ENCODE data around the gene TRIO.

TRIO gene

DNA sequence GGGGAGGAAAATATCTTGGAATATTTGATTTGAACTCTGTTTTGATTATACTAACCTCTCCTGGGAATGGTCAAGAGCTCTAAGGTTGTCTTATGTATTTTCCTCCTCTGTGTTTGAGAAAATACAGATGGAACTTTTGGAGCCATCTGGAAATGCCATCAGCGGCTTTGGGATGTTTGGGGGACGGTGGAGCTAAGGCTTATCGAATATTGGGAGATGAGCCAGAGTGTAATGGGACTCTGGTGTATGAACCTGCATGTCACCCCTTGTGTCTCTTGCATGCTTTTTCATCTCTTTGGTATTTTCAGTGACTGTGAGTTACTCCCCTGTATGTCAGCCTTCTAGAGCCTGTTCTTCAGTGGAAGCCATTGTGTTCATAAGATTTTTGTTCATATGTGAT lies 258.5 kb downstream of the TRIO start:
- FAIRE-seq (no peak), DNase-seq (ENCODE audit: insufficient read length, low spot score) (no peak)
- no peak for TF ChIP-seq POLR2A (IDR thresholded peaks at IDR 0.05; ENCODE audit: low read depth, low read length)

DNA sequence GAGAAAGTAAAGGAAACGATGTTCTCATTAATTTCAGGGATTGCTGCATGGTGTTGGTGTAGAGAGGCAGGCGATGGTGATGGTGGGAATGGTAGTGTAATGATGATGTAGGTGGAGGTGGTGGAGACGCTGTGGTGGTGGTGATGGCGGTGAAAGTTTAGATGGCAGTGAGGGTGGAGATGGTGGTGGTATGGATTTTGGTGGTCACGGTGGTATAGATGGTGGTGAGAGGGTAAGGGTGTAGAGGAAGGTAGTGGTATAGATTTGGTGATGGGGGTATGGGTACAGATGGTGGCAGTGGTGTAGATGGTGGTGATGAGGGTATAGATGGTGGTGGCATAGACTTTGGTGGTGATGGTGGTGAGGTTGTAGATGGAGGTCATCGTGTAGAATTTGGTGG lies 259.3 kb downstream of the TRIO start:
- FAIRE-seq (no peak), DNase-seq (ENCODE audit: insufficient read length, low spot score) (no peak)
- no peak for TF ChIP-seq POLR2A (IDR thresholded peaks at IDR 0.05; ENCODE audit: low read depth, low read length)

DNA sequence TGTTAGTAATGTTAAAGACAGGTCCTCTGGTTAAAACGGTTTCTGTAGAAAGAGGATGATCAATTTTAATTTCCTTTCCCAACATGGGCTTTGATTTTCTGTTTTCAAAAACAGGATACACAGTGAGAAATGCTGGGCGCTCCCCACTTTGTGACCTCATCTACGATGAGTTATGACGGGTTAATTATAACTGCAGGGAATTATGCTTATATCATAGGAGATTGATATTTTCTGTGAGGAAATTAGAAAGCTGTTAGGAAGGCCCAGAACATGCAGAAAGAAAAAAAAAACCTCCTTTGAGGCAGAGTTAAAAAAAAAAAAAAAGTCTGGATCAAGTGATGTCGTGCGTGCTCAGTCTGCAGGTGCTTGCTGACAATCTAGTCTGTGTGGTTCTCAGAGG lies 261.6 kb downstream of the TRIO start:
- TF ChIP-seq POLR2A (IDR thresholded peaks at IDR 0.05; ENCODE audit: low read depth, low read length), result no peak
- FAIRE-seq (no peak), DNase-seq (ENCODE audit: insufficient read length, low spot score) (no peak)

DNA sequence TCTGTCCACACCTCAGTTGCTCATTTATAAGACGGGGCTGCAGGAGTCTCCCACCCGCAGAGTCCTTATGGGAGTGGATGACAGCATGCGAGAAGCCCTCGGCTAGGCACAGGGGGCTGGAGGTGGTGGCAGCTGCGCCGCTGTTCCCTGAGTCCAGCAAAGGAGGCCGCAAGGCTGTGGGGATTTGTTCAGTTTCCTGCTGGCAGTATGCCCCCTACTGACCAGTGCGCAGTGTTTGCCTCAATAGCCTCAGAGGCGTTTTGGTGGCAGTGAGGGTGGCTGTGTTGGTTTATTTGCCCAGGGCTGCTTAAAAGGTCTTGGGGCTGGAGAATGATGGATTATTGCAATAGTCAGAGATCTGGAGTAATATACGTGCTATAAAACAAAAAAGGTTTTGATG lies 262.1 kb downstream of the TRIO start:
- DNase-seq (ENCODE audit: insufficient read length, low spot score) (no peak), FAIRE-seq (no peak)
- no peak for TF ChIP-seq POLR2A (IDR thresholded peaks at IDR 0.05; ENCODE audit: low read depth, low read length)

- no peak for TF ChIP-seq POLR2A (IDR thresholded peaks at IDR 0.05; ENCODE audit: low read depth, low read length)
- DNase-seq (ENCODE audit: insufficient read length, low spot score), result no peak
- FAIRE-seq, result no peak
These were observed 262.8 kb downstream of the TRIO start for GRCh38 chr5:14405706-14406553.

DNA sequence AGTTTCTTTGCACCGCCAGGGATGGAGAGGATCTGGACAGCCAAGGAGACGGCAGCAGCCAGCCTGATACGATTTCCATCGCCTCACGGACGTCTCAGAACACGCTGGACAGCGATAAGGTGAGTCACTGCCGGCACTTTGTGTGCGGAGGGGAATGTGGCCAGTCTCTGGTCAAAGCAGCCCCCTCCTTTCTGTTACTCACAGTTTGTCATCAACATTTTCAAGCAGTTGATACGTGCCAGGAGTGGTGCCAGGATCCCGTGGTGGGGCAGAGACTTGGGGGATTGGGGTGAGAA lies 263.4 kb downstream of the TRIO start:
- TF ChIP-seq POLR2A (IDR thresholded peaks at IDR 0.05; ENCODE audit: low read depth, low read length), result no peak
- FAIRE-seq (peak; percentile 94), DNase-seq (ENCODE audit: insufficient read length, low spot score) (peak; percentile 89)

DNA sequence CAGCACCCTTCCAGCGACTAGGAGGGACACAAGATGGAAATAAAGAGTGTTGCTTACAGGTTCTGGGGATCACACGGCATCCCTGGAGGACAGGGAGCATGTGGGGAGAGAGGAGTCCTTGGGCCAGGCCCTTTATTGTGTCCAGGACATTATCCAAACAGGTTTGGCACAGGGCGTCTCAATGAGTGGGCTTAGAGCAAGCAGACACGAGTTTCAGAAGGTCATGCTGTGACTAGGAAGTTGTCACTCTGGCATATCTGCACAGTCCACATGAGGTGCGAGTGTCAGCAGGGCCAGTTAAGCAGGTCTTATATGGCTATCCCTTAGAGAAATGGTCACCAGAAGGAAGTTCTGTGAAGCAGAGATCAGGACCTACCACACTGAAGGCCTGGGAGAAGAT lies 263.9 kb downstream of the TRIO start:
- DNase-seq (ENCODE audit: insufficient read length, low spot score) (no peak), FAIRE-seq (no peak)
- TF ChIP-seq POLR2A (IDR thresholded peaks at IDR 0.05; ENCODE audit: low read depth, low read length), result no peak

GRCh38 chr5:14407746-14408175 lies 264.6 kb downstream of the TRIO start:
- no peak for FAIRE-seq
- TF ChIP-seq POLR2A (IDR thresholded peaks at IDR 0.05; ENCODE audit: low read depth, low read length), result no peak
- DNase-seq (ENCODE audit: insufficient read length, low spot score), result no peak

DNA sequence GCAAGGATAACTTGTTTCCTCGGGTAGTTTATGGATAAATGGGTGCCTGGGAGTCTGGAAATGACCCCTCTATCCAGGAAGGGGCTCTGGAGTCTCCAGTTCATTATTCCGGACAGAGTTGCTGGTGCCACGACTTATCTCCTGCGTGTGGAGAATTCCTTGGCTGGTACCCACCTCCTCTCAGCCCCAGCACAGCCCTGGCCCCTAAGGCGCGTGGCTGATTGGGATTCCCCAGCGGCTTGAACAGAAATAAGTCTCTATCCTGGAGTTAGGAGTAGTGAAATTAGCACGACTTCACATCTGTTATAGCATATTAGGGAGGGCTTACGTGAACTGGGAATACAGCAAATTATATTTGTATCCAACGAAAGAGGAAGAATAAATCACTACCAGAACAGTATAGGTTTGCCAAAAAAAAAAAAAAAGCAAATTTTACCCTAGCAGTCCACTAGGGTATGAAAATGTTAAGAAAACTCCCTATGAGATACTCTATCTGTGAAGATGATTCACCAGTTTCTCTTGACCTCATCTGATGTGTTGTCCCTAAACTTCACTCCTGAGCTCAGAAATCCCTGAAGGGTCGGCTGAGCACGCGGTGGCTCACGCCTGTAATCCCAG lies 265.9 kb downstream of the TRIO start:
- no peak for TF ChIP-seq POLR2A (IDR thresholded peaks at IDR 0.05; ENCODE audit: low read depth, low read length)
- no peak for FAIRE-seq
- DNase-seq (ENCODE audit: insufficient read length, low spot score), result no peak

- no peak for TF ChIP-seq POLR2A (IDR thresholded peaks at IDR 0.05; ENCODE audit: low read depth, low read length)
- FAIRE-seq (no peak), DNase-seq (ENCODE audit: insufficient read length, low spot score) (no peak)
These were observed 266.9 kb downstream of the TRIO start for GRCh38 chr5:14410068-14410393.

- no peak for FAIRE-seq
These were observed 267.5 kb downstream of the TRIO start for GRCh38 chr5:14410394-14411201.

DNA sequence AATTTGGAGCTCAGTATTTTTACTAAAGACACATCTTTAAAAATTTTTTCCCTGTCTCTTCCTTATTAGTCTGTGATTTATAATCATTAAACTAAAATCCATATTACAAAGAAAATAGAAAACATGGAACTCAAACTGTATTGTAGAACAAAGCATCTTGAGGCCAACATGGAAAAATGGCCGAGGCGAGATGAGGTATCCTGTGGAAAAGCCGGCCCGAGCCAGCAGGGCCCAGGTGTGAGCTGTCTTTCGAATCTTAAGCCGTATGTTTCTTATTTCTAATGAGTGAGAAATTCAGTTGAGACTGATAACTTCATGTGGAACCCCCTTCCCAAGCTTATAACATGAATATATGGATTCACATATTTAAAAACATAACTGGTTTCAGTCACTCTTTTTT lies 268.1 kb downstream of the TRIO start:
- DNase-seq (ENCODE audit: insufficient read length, low spot score) (no peak), FAIRE-seq (no peak)
- no peak for TF ChIP-seq POLR2A (IDR thresholded peaks at IDR 0.05; ENCODE audit: low read depth, low read length)

More at GRCh38 chr5:14410394-14411201, 267.5 kb downstream of the TRIO start:
- no peak for DNase-seq (ENCODE audit: insufficient read length, low spot score)
- TF ChIP-seq POLR2A (IDR thresholded peaks at IDR 0.05; ENCODE audit: low read depth, low read length), result no peak

- no peak for FAIRE-seq
- no peak for DNase-seq (ENCODE audit: insufficient read length, low spot score)
- TF ChIP-seq POLR2A (IDR thresholded peaks at IDR 0.05; ENCODE audit: low read depth, low read length), result no peak
These were observed 270.2 kb downstream of the TRIO start for GRCh38 chr5:14413331-14413750.

- DNase-seq (ENCODE audit: insufficient read length, low spot score) (no peak), FAIRE-seq (no peak)
- TF ChIP-seq POLR2A (IDR thresholded peaks at IDR 0.05; ENCODE audit: low read depth, low read length), result no peak
These were observed 270.9 kb downstream of the TRIO start for GRCh38 chr5:14414007-14414406.

- no peak for FAIRE-seq
- TF ChIP-seq POLR2A (IDR thresholded peaks at IDR 0.05; ENCODE audit: low read depth, low read length), result no peak
- no peak for DNase-seq (ENCODE audit: insufficient read length, low spot score)
These were observed 271.5 kb downstream of the TRIO start for GRCh38 chr5:14414656-14415023.
